DND-41 (cell line): Measurements from ENCODE around the gene TIMM44.

ENCODE experiments used
- ATAC-seq: fragments of 200-7000 bp; cut with Tn5 transposase; 3 replicates; pipeline ENCODE4 v1.9.1; 2021; ENCODE audit warnings: low read depth; ENCODE audit not compliant: insufficient read depth
- DNase-seq: peaks from one replicate; pipeline ENCODE4 v3.0.0-alpha.2; 2020
- H2AFZ ChIP-seq: 2 replicates; pipeline ENCODE4 v1.6.0; 2012; ENCODE audit warnings: low read depth, low read length
- H3K27ac ChIP-seq: 2 replicates; pipeline ENCODE4 v1.5.1; 2012; ENCODE audit warnings: low read length, inconsistent platforms
- H3K27me3 ChIP-seq: fragments of 200-600 bp; sonication (generic); 2 replicates; pipeline ENCODE4 v1.6.0; 2012; ENCODE audit warnings: low read length, mild to moderate bottlenecking, inconsistent platforms; ENCODE audit not compliant: insufficient read depth, poor library complexity
- H3K36me3 ChIP-seq: 2 replicates; pipeline ENCODE4 v1.5.1; 2012; ENCODE audit warnings: low read length, inconsistent platforms; ENCODE audit not compliant: insufficient read depth
- H3K4me1 ChIP-seq: 2 replicates; pipeline ENCODE4 v1.5.1; 2012; ENCODE audit warnings: mild to moderate bottlenecking, low read length; ENCODE audit not compliant: insufficient read depth
- H3K4me2 ChIP-seq: 2 replicates; pipeline ENCODE4 v1.6.0; 2012; ENCODE audit warnings: mild to moderate bottlenecking, moderate library complexity, low read length, inconsistent platforms; ENCODE audit not compliant: insufficient read depth
- H3K4me3 ChIP-seq, 2 experiments: fragments of 200-600 bp in 1 of 2; shearing (Covaris generic) in 1 of 2; 2 replicates each; pipeline ENCODE4 v1.5.1; 2012 to 2016; ENCODE audit warnings: inconsistent platforms in 2 of 2, low read length in 2 of 2, mild to moderate bottlenecking in 2 of 2, low read depth in 1 of 2, moderate library complexity in 1 of 2
- H3K79me2 ChIP-seq: 2 replicates; pipeline ENCODE4 v1.6.0; 2012; ENCODE audit warnings: low read length, inconsistent platforms; ENCODE audit not compliant: insufficient read depth
- H3K9ac ChIP-seq: 2 replicates; pipeline ENCODE4 v1.6.0; 2012; ENCODE audit warnings: low read depth, mild to moderate bottlenecking, inconsistent platforms, low read length, moderate library complexity
- H3K9me3 ChIP-seq: 2 replicates; pipeline ENCODE4 v1.5.1; 2012; ENCODE audit warnings: low read length, moderate library complexity, mild to moderate bottlenecking, inconsistent platforms; ENCODE audit not compliant: insufficient read depth, severe bottlenecking
- H4K20me1 ChIP-seq: 2 replicates; pipeline ENCODE4 v1.6.0; 2012; ENCODE audit warnings: low read length; ENCODE audit not compliant: insufficient read depth
- EZH2 ChIP-seq: IDR thresholded peaks from 3 replicates; pipeline ENCODE4 v1.6.1; 2012; ENCODE audit warnings: borderline replicate concordance, low read depth, mild to moderate bottlenecking, moderate library complexity, low read length, inconsistent platforms; ENCODE audit not compliant: severe bottlenecking
- TF ChIP-seq, protein P1 (sequence below): IDR thresholded peaks from 2 replicates; pipeline ENCODE4 v1.5.1; 2012; ENCODE audit warnings: borderline replicate concordance, low read length, moderate library complexity, mild to moderate bottlenecking; ENCODE audit not compliant: poor library complexity, severe bottlenecking; ENCODE audit errors: extremely low read depth

The TIMM44 gene

DNA sequence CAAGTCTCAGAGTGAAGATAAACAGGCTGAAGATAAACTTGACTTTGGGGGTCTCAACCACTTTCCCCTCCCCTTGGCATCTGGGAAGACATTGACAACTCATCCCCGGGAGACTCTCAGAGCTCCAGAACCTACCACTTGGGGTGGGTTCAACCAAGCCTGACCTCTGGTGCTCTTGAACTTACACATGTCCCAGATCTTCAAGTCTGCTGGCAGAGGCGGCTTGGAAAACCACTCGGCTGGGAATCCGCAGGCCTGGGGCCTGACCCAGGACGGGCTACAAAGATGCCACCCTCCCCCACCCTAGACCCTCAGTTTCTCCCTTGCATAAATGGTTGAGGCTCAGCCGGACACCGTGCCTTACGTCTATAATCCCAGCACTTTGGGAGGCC lies 54.6 kb downstream of the TIMM44 start:
- Histone ChIP-seq H3K79me2 (no peaks in the 10 kb centered on the region), H3K4me3 (no peak overlapping the region), H3K36me3 (no peaks in the 10 kb centered on the region), H4K20me1 (no peaks in the 10 kb centered on the region), H3K27ac (no peak overlapping the region), H3K4me2 (no peak overlapping the region), H3K4me1 (peaks cover 20% of the 10 kb centered on the region), H3K27me3 (no peaks in the 10 kb centered on the region), H2AFZ (no peak overlapping the region), H3K9me3 (no peaks in the 10 kb centered on the region), H3K9ac (no peak overlapping the region)
- TF ChIP-seq, protein P1, sequence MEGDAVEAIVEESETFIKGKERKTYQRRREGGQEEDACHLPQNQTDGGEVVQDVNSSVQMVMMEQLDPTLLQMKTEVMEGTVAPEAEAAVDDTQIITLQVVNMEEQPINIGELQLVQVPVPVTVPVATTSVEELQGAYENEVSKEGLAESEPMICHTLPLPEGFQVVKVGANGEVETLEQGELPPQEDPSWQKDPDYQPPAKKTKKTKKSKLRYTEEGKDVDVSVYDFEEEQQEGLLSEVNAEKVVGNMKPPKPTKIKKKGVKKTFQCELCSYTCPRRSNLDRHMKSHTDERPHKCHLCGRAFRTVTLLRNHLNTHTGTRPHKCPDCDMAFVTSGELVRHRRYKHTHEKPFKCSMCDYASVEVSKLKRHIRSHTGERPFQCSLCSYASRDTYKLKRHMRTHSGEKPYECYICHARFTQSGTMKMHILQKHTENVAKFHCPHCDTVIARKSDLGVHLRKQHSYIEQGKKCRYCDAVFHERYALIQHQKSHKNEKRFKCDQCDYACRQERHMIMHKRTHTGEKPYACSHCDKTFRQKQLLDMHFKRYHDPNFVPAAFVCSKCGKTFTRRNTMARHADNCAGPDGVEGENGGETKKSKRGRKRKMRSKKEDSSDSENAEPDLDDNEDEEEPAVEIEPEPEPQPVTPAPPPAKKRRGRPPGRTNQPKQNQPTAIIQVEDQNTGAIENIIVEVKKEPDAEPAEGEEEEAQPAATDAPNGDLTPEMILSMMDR = no peak
- no peak for TF ChIP-seq EZH2
- DNase-seq = no peak
- ATAC-seq = no peak

DNA sequence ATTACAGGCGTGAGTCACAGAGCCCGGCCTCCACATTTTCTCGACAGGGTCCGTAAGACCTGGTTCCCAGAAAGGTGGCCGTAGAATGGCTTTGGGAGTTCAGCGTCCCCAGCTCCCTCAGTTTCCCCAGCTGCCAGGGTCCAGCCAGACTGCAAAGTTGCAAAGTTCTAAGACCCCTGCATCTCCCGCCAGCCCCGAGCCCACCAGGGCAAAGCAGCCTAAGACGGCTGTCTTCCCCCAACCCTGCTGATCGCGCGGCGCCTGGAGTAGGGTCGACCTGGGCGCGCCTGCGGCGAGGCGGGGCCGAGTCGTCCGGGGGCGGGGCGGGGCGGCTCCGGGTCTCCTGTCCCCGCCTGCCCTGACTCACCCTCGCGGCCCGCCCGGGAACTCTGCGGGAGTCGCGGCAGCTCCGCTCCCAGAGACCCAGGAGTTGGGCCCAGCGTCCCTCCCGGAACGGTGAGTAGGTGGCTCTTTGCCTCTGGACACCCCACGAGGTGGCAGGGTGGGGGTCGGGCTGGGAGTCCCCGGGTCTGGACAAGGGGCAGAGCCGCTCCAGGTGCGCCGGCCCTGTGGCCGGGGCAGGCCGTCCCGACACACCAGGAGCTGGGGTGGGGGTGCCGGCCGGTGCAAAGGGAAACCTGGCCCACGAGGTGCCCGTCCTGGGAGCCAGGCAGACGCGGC lies 55.2 kb downstream of the TIMM44 start, which contains the start of gene LRRC8E:
Gene LRRC8E (plus strand): TSS at position 366 of the 681 bp plus-strand sequence. CDS start 7,094 bp downstream, outside the sequence.
- Histone ChIP-seq H3K4me1 (peaks cover 20% of the 10 kb centered on the region), H3K79me2 (no peaks in the 10 kb centered on the region), H3K27me3 (no peaks in the 10 kb centered on the region), H3K9me3 (no peaks in the 10 kb centered on the region), H3K36me3 (no peaks in the 10 kb centered on the region), H3K4me3 (no peak within 1 kb of the TSS), H3K27ac (no peak within 1 kb of the TSS), H2AFZ (no peak within 1 kb of the TSS), H4K20me1 (no peaks in the 10 kb centered on the region), H3K4me2 (no peak within 1 kb of the TSS), H3K9ac (no peak within 1 kb of the TSS)
- DNase-seq (no peak), ATAC-seq (no peak)
- TF ChIP-seq EZH2 = no peak
- TF ChIP-seq, protein P1 = no peak

DNA sequence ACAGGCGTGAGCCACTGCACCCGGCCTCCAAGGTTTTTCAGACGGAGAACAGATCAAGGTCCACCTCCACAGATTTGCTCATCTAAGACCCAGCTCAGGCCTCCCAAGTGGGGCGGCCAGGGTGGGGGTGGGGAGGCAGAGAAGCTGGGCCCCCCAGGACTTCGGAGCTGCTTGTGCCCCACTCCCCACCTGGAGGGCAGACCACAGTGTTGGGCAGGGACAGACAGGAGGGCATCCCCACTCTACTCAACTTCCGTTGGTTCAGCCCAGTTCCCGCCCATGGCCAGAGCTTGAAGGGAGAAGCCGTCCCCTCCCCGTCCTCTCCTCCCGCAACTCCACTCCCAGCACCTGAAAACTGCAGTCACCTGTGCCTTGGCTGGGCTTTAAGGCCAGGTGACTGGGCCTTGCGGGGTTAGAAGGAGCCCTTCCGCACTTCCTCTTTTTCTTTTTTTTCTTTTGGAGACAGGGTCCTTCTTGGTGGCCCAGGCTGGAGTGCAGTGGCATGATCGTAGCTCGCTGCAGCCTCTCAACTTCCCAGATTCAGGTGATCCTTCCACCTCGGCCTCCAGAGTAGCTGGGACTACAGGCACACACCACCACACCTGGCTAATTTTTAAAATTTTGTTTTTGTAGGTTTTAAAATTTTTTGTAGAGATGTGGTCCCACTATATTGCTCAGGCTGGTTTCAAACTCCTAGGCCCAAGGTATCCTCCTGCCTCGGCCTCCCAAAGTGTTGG lies 55.9 kb downstream of the TIMM44 start:
- H3K4me2 ChIP-seq = no peak overlapping the region
- H3K27me3 ChIP-seq = no peaks in the 10 kb centered on the region
- DNase-seq (no peak), ATAC-seq (no peak)
- H3K9ac ChIP-seq = no peak overlapping the region
- H4K20me1 ChIP-seq = no peaks in the 10 kb centered on the region
- TF ChIP-seq EZH2 = no peak
- TF ChIP-seq, protein P1 = no peak
- no peak overlapping the region for H3K4me3 ChIP-seq
- no peaks in the 10 kb centered on the region for H3K79me2 ChIP-seq
- no peak overlapping the region for H3K27ac ChIP-seq
- H3K9me3 ChIP-seq = no peaks in the 10 kb centered on the region
- no peaks in the 10 kb centered on the region for H3K36me3 ChIP-seq
- peaks cover 19% of the 10 kb centered on the region for H3K4me1 ChIP-seq
- H2AFZ ChIP-seq = no peak overlapping the region
